Loucy (cell line): Measurements from ENCODE around the gene GABRB2.

Source experiments
- H2AFZ ChIP-seq: fragments of 200-600 bp; sonication (generic); 2 replicates; pipeline ENCODE4 v1.6.0; 2016; ENCODE audit warnings: antibody characterized with exemption, mild to moderate bottlenecking, low read length, moderate library complexity
- H3F3A ChIP-seq: fragments of 200-600 bp; 2 replicates; pipeline ENCODE4 v1.6.0; 2016; ENCODE audit warnings: antibody characterized with exemption, low read depth, mild to moderate bottlenecking
- H3K27me3 ChIP-seq: fragments of 200-600 bp; sonication (generic); 2 replicates; pipeline ENCODE4 v1.6.1; 2014; ENCODE audit warnings: low read length, mild to moderate bottlenecking; ENCODE audit not compliant: insufficient read depth, poor library complexity, severe bottlenecking
- H3K36me3 ChIP-seq: fragments of 200-600 bp; sonication (generic); 2 replicates; pipeline ENCODE4 v1.6.1; 2016; ENCODE audit warnings: low read length; ENCODE audit not compliant: insufficient read depth
- H3K4me1 ChIP-seq: fragments of 200-600 bp; sonication (generic); 2 replicates; pipeline ENCODE4 v1.5.1; 2014; ENCODE audit warnings: low read length, mild to moderate bottlenecking; ENCODE audit not compliant: insufficient read depth, poor library complexity, severe bottlenecking
- H3K4me2 ChIP-seq: fragments of 200-600 bp; sonication (generic); 2 replicates; pipeline ENCODE4 v1.6.0; 2014; ENCODE audit warnings: antibody characterized with exemption, low read length, low read depth, mild to moderate bottlenecking; ENCODE audit not compliant: poor library complexity, severe bottlenecking
- H3K4me3 ChIP-seq: fragments of 200-600 bp; sonication (generic); 2 replicates; pipeline ENCODE4 v1.5.1; 2014; ENCODE audit warnings: low read length, mild to moderate bottlenecking, mixed read lengths; ENCODE audit not compliant: poor library complexity, severe bottlenecking
- H3K79me2 ChIP-seq: fragments of 200-600 bp; sonication (generic); 2 replicates; pipeline ENCODE4 v1.6.1; 2014; ENCODE audit warnings: low read length; ENCODE audit not compliant: insufficient read depth
- H3K9ac ChIP-seq: fragments of 200-600 bp; sonication (generic); 2 replicates; pipeline ENCODE4 v1.6.0; 2014; ENCODE audit warnings: mild to moderate bottlenecking, low read depth, low read length, moderate library complexity; ENCODE audit not compliant: poor library complexity, severe bottlenecking
- H3K9me2 ChIP-seq: fragments of 200-600 bp; sonication (generic); replicated peaks from 2 replicates; pipeline ENCODE4 v1.6.1; 2016; ENCODE audit warnings: low read depth, low read length, mixed read lengths
- H3K9me3 ChIP-seq: fragments of 200-600 bp; sonication (generic); 2 replicates; pipeline ENCODE4 v1.6.1; 2014; ENCODE audit warnings: mild to moderate bottlenecking, antibody characterized with exemption, low read length, low read depth; ENCODE audit not compliant: insufficient read depth
- H4K20me1 ChIP-seq: fragments of 200-600 bp; sonication (generic); 2 replicates; pipeline ENCODE4 v1.6.0; 2014; ENCODE audit warnings: antibody characterized with exemption, low read length, mild to moderate bottlenecking; ENCODE audit not compliant: insufficient read depth, poor library complexity, severe bottlenecking
- CTCF ChIP-seq: fragments of 200-600 bp; sonication (generic); conservative IDR thresholded peaks from 2 replicates; pipeline ENCODE4 v1.5.1; 2014; ENCODE audit warnings: mild to moderate bottlenecking, antibody characterized with exemption, low read length
- EZH2phosphoT487 ChIP-seq: fragments of 200-600 bp; IDR thresholded peaks from 2 replicates; pipeline ENCODE4 v1.6.1; 2018; ENCODE audit warnings: antibody characterized with exemption, mild to moderate bottlenecking, moderate library complexity, borderline replicate concordance

The GABRB2 gene

GRCh38 chr5:161547406-161547737 is 847 bp upstream of the GABRB2 start:
- Histone ChIP-seq H3K9ac (no peak overlapping the region), H3K4me2 (no peak overlapping the region), H3F3A (no peaks in the 10 kb centered on the region), H3K27me3 (no peaks in the 10 kb centered on the region), H3K4me3 (no peak overlapping the region), H3K9me3 (no peaks in the 10 kb centered on the region), H3K9me2 (no peaks in the 10 kb centered on the region), H2AFZ (no peak overlapping the region), H4K20me1 (no peaks in the 10 kb centered on the region), H3K79me2 (no peaks in the 10 kb centered on the region), H3K4me1 (no peaks in the 10 kb centered on the region), H3K36me3 (no peaks in the 10 kb centered on the region)
- TF ChIP-seq CTCF (no peak), EZH2phosphoT487 (no peak)

GRCh38 chr5:161546095-161546469 is 443 bp downstream of the GABRB2 start:
- Histone ChIP-seq H2AFZ (no peak overlapping the region), H3K9ac (no peak overlapping the region)

GRCh38 chr5:161545344-161546094 is 1.0 kb downstream of the GABRB2 start:
- H3K9ac ChIP-seq = no peak overlapping the region
- no peaks in the 10 kb centered on the region for H3K27me3 ChIP-seq
- H2AFZ ChIP-seq = no peak overlapping the region
- H3K36me3 ChIP-seq = no peaks in the 10 kb centered on the region
- no peaks in the 10 kb centered on the region for H4K20me1 ChIP-seq
- H3F3A ChIP-seq = no peaks in the 10 kb centered on the region
- no peak overlapping the region for H3K4me3 ChIP-seq
- H3K4me2 ChIP-seq = no peak overlapping the region
- H3K9me3 ChIP-seq = no peaks in the 10 kb centered on the region
- TF ChIP-seq CTCF (no peak), EZH2phosphoT487 (no peak)
- H3K4me1 ChIP-seq = no peaks in the 10 kb centered on the region
- no peaks in the 10 kb centered on the region for H3K79me2 ChIP-seq
- no peaks in the 10 kb centered on the region for H3K9me2 ChIP-seq

More at GRCh38 chr5:161546095-161546469, 443 bp downstream of the GABRB2 start:
- Histone ChIP-seq H3K27me3 (no peaks in the 10 kb centered on the region), H3K9me3 (no peaks in the 10 kb centered on the region), H3K36me3 (no peaks in the 10 kb centered on the region), H4K20me1 (no peaks in the 10 kb centered on the region), H3K4me1 (no peaks in the 10 kb centered on the region), H3K79me2 (no peaks in the 10 kb centered on the region), H3K4me3 (no peak overlapping the region), H3K4me2 (no peak overlapping the region), H3K9me2 (no peaks in the 10 kb centered on the region), H3F3A (no peaks in the 10 kb centered on the region)
- no peak for TF ChIP-seq CTCF
- no peak for TF ChIP-seq EZH2phosphoT487
